WTC11 (cell line): ENCODE data around the gene ATP5IF1. TPM values are rescaled to one million over a fixed set of nuclear protein-coding genes. Genes with fewer than 3 reads are reported as not detected.

Experiments
- AR ChIP-seq: fragments of 250-450 bp; sonication (Bioruptor Pico); IDR thresholded peaks from 2 replicates; pipeline ENCODE4 v1.9.0; 2021; ENCODE audit warnings: mild to moderate bottlenecking
- ATF3 ChIP-seq: sonication (generic); formaldehyde crosslinking; conservative IDR thresholded peaks from 2 replicates; pipeline ENCODE4 v1.8.1; 2022; ENCODE audit warnings: mild to moderate bottlenecking, missing genetic modification reagents
- CBFB ChIP-seq: sonication (generic); formaldehyde crosslinking; IDR thresholded peaks from 2 replicates; pipeline ENCODE4 v1.8.1; 2022; ENCODE audit warnings: mild to moderate bottlenecking, low read depth, missing genetic modification reagents
- ESRRA ChIP-seq: sonication (generic); formaldehyde crosslinking; IDR thresholded peaks from 2 replicates; pipeline ENCODE4 v1.8.1; 2022; ENCODE audit warnings: mild to moderate bottlenecking, missing genetic modification reagents, borderline replicate concordance
- FOXK1 ChIP-seq: sonication (generic); formaldehyde crosslinking; IDR thresholded peaks from 2 replicates; pipeline ENCODE4 v1.8.0; 2022; ENCODE audit warnings: mild to moderate bottlenecking, moderate library complexity, missing genetic modification reagents
- MAX ChIP-seq: sonication (generic); formaldehyde crosslinking; IDR thresholded peaks from 2 replicates; pipeline ENCODE4 v1.8.0; 2022; ENCODE audit warnings: mild to moderate bottlenecking, missing genetic modification reagents
- MLX ChIP-seq: sonication (generic); formaldehyde crosslinking; IDR thresholded peaks from 2 replicates; pipeline ENCODE4 v1.8.1; 2023; ENCODE audit warnings: mild to moderate bottlenecking, missing genetic modification reagents, moderate library complexity
- MXD4 ChIP-seq: fragments of 250-450 bp; sonication (Bioruptor Pico); IDR thresholded peaks from 2 replicates; pipeline ENCODE4 v1.8.0; 2021; ENCODE audit warnings: mild to moderate bottlenecking, moderate library complexity, borderline replicate concordance
- RORB ChIP-seq: fragments of 250-450 bp; sonication (Bioruptor Pico); IDR thresholded peaks from 2 replicates; pipeline ENCODE4 v1.9.0; 2021; ENCODE audit warnings: mild to moderate bottlenecking
- ZBTB21 ChIP-seq: sonication (generic); formaldehyde crosslinking; IDR thresholded peaks from 2 replicates; pipeline ENCODE4 v1.8.1; 2023; ENCODE audit warnings: mild to moderate bottlenecking, missing genetic modification reagents, borderline replicate concordance
- ZNF219 ChIP-seq: sonication (generic); formaldehyde crosslinking; IDR thresholded peaks from 2 replicates; pipeline ENCODE4 v1.8.0; 2023; ENCODE audit warnings: missing genetic modification reagents, mild to moderate bottlenecking, borderline replicate concordance
- ZNF232 ChIP-seq: sonication (generic); formaldehyde crosslinking; IDR thresholded peaks from 2 replicates; pipeline ENCODE4 v1.8.0; 2022; ENCODE audit warnings: mild to moderate bottlenecking, missing genetic modification reagents
- ZNF281 ChIP-seq: sonication (generic); formaldehyde crosslinking; IDR thresholded peaks from 2 replicates; pipeline ENCODE4 v1.8.0; 2023; ENCODE audit warnings: mild to moderate bottlenecking, missing genetic modification reagents
- ZNF416 ChIP-seq: fragments of 250-450 bp; sonication (Bioruptor Pico); IDR thresholded peaks from 2 replicates; pipeline ENCODE4 v1.9.0; 2021; ENCODE audit warnings: mild to moderate bottlenecking, inconsistent platforms
- ZNF532 ChIP-seq: fragments of 250-450 bp; sonication (Bioruptor Pico); IDR thresholded peaks from 2 replicates; pipeline ENCODE4 v1.9.0; 2021; ENCODE audit warnings: mild to moderate bottlenecking, borderline replicate concordance
- ZSCAN18 ChIP-seq: fragments of 250-450 bp; sonication (Bioruptor Pico); IDR thresholded peaks from 2 replicates; pipeline ENCODE4 v2.1.2; 2022; ENCODE audit warnings: mild to moderate bottlenecking, moderate library complexity
- total RNA-seq: library from RNA; stranded (reverse); gene quantifications from 3 replicates; pipeline ENCODE4 v1.2.3, GENCODE V29; 2021

ATP5IF1 gene
- total RNA-seq, 1 experiment from 2014 or later = 201 TPM

GRCh38 chr1:28235755-28236655, at the start of gene ATP5IF1 (continued):
- TF ChIP-seq AR (CRISPR knock-in tag) (no peak), RORB (CRISPR knock-in tag) (no peak), ESRRA (CRISPR knock-in tag) (no peak), ZSCAN18 (CRISPR knock-in tag) (no peak), ZNF232 (CRISPR knock-in tag) (0 out of 2 replicates have a peak, but pooled peaks have one; percentile 77), CBFB (CRISPR knock-in tag) (no peak), ZNF532 (no peak), MXD4 (CRISPR knock-in tag) (no peak), ZNF416 (CRISPR knock-in tag) (no peak), ZNF219 (CRISPR knock-in tag) (no peak), ATF3 (CRISPR knock-in tag) (no peak), MAX (CRISPR knock-in tag) (peak; percentile 81), ZNF281 (CRISPR knock-in tag) (no peak), ZBTB21 (CRISPR knock-in tag) (no peak), FOXK1 (CRISPR knock-in tag) (peak; percentile 92), MLX (CRISPR knock-in tag) (no peak)
